GM23338 (cell line): Measurements from ENCODE around the gene NMRK2. TPM values are rescaled to one million over a fixed set of nuclear protein-coding genes. Genes with fewer than 3 reads are reported as not detected.

Experiments used
- ATAC-seq: fragments of 200-7000 bp; cut with Tn5 transposase; 3 replicates; pipeline ENCODE4 v1.9.1; 2020
- DNase-seq: peaks from one replicate; pipeline ENCODE4 v3.0.0-alpha.2; 2015; ENCODE audit warnings: low spot score
- H2AFZ ChIP-seq: fragments of 200-600 bp; sonication (generic); 2 replicates; pipeline ENCODE4 v1.8.0; 2016; ENCODE audit warnings: antibody characterized with exemption, mild to moderate bottlenecking, moderate library complexity
- H3F3A ChIP-seq: fragments of 200-600 bp; sonication (generic); replicated peaks from 2 replicates; pipeline ENCODE4 v1.8.0; 2017; ENCODE audit warnings: antibody characterized with exemption, mixed run types, low read depth
- H3K27ac ChIP-seq: fragments of 200-600 bp; sonication (generic); 2 replicates; pipeline ENCODE4 v1.6.1; 2016; ENCODE audit warnings: low read depth
- H3K27me3 ChIP-seq: fragments of 200-600 bp; sonication (generic); 2 replicates; pipeline ENCODE4 v1.8.0; 2016; ENCODE audit warnings: mild to moderate bottlenecking, mixed run types, moderate library complexity; ENCODE audit not compliant: insufficient read depth
- H3K36me3 ChIP-seq: fragments of 200-600 bp; sonication (generic); 2 replicates; pipeline ENCODE4 v1.8.0; 2016; ENCODE audit warnings: mild to moderate bottlenecking; ENCODE audit not compliant: insufficient read depth
- H3K4me1 ChIP-seq: fragments of 200-600 bp; sonication (generic); 2 replicates; pipeline ENCODE4 v1.8.0; 2016; ENCODE audit warnings: mild to moderate bottlenecking, moderate library complexity; ENCODE audit not compliant: insufficient read depth
- H3K4me2 ChIP-seq: fragments of 200-600 bp; sonication (generic); 2 replicates; pipeline ENCODE4 v1.7.1; 2017; ENCODE audit warnings: mixed run types
- H3K4me3 ChIP-seq: fragments of 200-600 bp; sonication (generic); 2 replicates; pipeline ENCODE4 v1.6.1; 2016; ENCODE audit warnings: mixed run types
- H3K79me2 ChIP-seq: fragments of 200-600 bp; sonication (generic); replicated peaks from 2 replicates; pipeline ENCODE4 v1.8.0; 2017; ENCODE audit warnings: mild to moderate bottlenecking; ENCODE audit not compliant: insufficient read depth
- H3K9me2 ChIP-seq: fragments of 200-600 bp; sonication (generic); 2 replicates; pipeline ENCODE4 v1.8.0; 2017; ENCODE audit not compliant: insufficient read depth
- H4K20me1 ChIP-seq: fragments of 200-600 bp; sonication (generic); replicated peaks from 2 replicates; pipeline ENCODE4 v1.8.0; 2017; ENCODE audit warnings: mild to moderate bottlenecking; ENCODE audit not compliant: insufficient read depth
- H3K27ac Mint-ChIP-seq: 2 replicates; pipeline ENCODE4 v1.8.0; 2020; ENCODE audit warnings: inconsistent platforms, mild to moderate bottlenecking, moderate library complexity, mixed read lengths
- H3K27me3 Mint-ChIP-seq: 3 replicates; pipeline ENCODE4 v1.8.0; 2022; ENCODE audit warnings: low read depth, mild to moderate bottlenecking, moderate library complexity, mixed read lengths, inconsistent platforms; ENCODE audit not compliant: insufficient read depth, poor library complexity
- H3K36me3 Mint-ChIP-seq: 3 replicates; pipeline ENCODE4 v1.8.0; 2021; ENCODE audit warnings: low read depth, mild to moderate bottlenecking, inconsistent platforms, moderate library complexity, mixed read lengths
- H3K4me1 Mint-ChIP-seq: 3 replicates; pipeline ENCODE4 v1.8.0; 2020; ENCODE audit warnings: mild to moderate bottlenecking, inconsistent platforms, mixed read lengths
- H3K4me3 Mint-ChIP-seq: 3 replicates; pipeline ENCODE4 v1.8.0; 2021; ENCODE audit warnings: moderate library complexity, mild to moderate bottlenecking, inconsistent platforms, mixed read lengths
- H3K9me3 Mint-ChIP-seq: 3 replicates; pipeline ENCODE4 v1.8.0; 2020; ENCODE audit warnings: moderate library complexity, mild to moderate bottlenecking, inconsistent platforms, mixed read lengths
- CREB1 ChIP-seq: fragments of 250-450 bp; sonication (Bioruptor Pico); IDR thresholded peaks from 2 replicates; pipeline ENCODE4 v1.5.0; 2020; ENCODE audit warnings: low read depth, mild to moderate bottlenecking, moderate library complexity
- EZH2 ChIP-seq: fragments of 200-600 bp; sonication (generic); IDR thresholded peaks from one replicate; pipeline ENCODE4 v1.8.0; 2017; ENCODE audit warnings: antibody characterized with exemption, mild to moderate bottlenecking, low read depth; ENCODE audit not compliant: unreplicated experiment
- JUNB ChIP-seq: IDR thresholded peaks from one replicate; pipeline ENCODE4 v1.6.1; 2016; ENCODE audit warnings: antibody characterized with exemption; ENCODE audit not compliant: unreplicated experiment
- NANOG ChIP-seq: IDR thresholded peaks from 2 replicates; pipeline ENCODE4 v1.6.1; 2016; ENCODE audit warnings: antibody characterized with exemption, borderline replicate concordance
- POLR2AphosphoS5 ChIP-seq: IDR thresholded peaks from 2 replicates; pipeline ENCODE4 v1.6.1; 2016; ENCODE audit warnings: antibody characterized with exemption, low read depth
- STAT1 ChIP-seq: IDR thresholded peaks from one replicate; pipeline ENCODE4 v1.6.1; 2016; ENCODE audit warnings: antibody characterized with exemption; ENCODE audit not compliant: unreplicated experiment
- ZNF114 ChIP-seq: fragments of 250-450 bp; sonication (Bioruptor Pico); IDR thresholded peaks from 2 replicates; pipeline ENCODE4 v1.5.0; 2020; ENCODE audit warnings: mild to moderate bottlenecking, moderate library complexity
- ZNF331 ChIP-seq: fragments of 250-450 bp; sonication (Bioruptor Pico); IDR thresholded peaks from 2 replicates; pipeline ENCODE4 v1.5.0; 2020; ENCODE audit warnings: low read depth, mild to moderate bottlenecking, moderate library complexity
- polyA plus RNA-seq: library from polyadenylated mRNA; unstranded; fragments of >200 nt; fragmentation: Nextera tagmentation; extraction: Ambion mirVana; gene quantifications from 2 replicates; pipeline ENCODE4 v1.2.1, GENCODE V29; 2016
- total RNA-seq: library from RNA; depleted of rRNA; stranded (reverse); fragments of >200 nt; shearing (Covaris generic); gene quantifications from 2 replicates; pipeline ENCODE4 v1.2.3, GENCODE V29; 2014
- TF ChIP-seq, protein P1 (sequence below), 2 experiments: fragments of 200-600 bp in 1 of 2; sonication (generic) in 1 of 2; conservative IDR thresholded peaks; 2 replicates each; pipeline versions ENCODE4 v1.5.1 to v1.6.1; 2016 to 2017; ENCODE audit warnings: antibody characterized with exemption in 2 of 2, low read depth in 2 of 2, mild to moderate bottlenecking in 2 of 2, moderate library complexity in 1 of 2
- TF ChIP-seq, protein P2 (sequence below): IDR thresholded peaks from 2 replicates; pipeline ENCODE4 v1.6.1; 2016; ENCODE audit warnings: antibody characterized with exemption
- TF ChIP-seq, protein P3 (sequence below): fragments of 250-450 bp; sonication (Bioruptor Pico); IDR thresholded peaks from 2 replicates; pipeline ENCODE4 v1.5.0; 2020; ENCODE audit warnings: mild to moderate bottlenecking, moderate library complexity
- TF ChIP-seq, protein P4 (sequence below): IDR thresholded peaks from one replicate; pipeline ENCODE4 v1.6.1; 2018; ENCODE audit warnings: antibody characterized with exemption; ENCODE audit not compliant: unreplicated experiment

NMRK2 gene
- total and polyA plus RNA-seq, 2 experiments from 2014 or later: 55.9 to 65.3 TPM

DNA sequence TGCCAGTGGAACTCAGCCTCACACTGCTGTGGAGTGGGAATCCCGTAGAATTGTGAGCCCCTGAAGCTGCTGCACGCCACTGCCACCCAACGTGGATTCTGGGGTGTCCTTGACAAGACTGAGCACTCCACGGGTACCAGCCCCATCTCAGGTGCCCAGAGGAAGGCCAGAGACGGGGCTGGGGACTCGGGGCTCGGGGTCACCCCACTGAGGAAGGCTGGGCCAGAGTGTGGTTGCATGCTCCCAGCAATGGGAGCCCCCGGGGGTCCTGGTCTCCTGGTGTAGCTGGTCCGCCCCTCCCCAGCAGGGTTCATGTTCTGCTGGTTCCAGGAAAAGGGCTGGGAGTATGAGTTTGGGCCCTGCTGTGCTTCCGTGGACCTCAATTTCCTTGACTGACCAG is 22.8 kb downstream of the NMRK2 start:
- no peak overlapping the region for H3K4me2 ChIP-seq
- no peak overlapping the region for H3K4me3 ChIP-seq
- H3K27me3 Mint-ChIP-seq: peaks cover 16% of the 10 kb centered on the region
- H2AFZ ChIP-seq: no peak overlapping the region
- H3F3A ChIP-seq: 0 out of 2 replicates have a peak, but pooled peaks cover 3% of the 10 kb centered on the region
- H3K27ac Mint-ChIP-seq: no peak overlapping the region
- no peaks in the 10 kb centered on the region for H3K9me2 ChIP-seq
- no peaks in the 10 kb centered on the region; the same call in 2 of the 3 replicates for H3K9me3 Mint-ChIP-seq
- TF ChIP-seq, protein P1, sequence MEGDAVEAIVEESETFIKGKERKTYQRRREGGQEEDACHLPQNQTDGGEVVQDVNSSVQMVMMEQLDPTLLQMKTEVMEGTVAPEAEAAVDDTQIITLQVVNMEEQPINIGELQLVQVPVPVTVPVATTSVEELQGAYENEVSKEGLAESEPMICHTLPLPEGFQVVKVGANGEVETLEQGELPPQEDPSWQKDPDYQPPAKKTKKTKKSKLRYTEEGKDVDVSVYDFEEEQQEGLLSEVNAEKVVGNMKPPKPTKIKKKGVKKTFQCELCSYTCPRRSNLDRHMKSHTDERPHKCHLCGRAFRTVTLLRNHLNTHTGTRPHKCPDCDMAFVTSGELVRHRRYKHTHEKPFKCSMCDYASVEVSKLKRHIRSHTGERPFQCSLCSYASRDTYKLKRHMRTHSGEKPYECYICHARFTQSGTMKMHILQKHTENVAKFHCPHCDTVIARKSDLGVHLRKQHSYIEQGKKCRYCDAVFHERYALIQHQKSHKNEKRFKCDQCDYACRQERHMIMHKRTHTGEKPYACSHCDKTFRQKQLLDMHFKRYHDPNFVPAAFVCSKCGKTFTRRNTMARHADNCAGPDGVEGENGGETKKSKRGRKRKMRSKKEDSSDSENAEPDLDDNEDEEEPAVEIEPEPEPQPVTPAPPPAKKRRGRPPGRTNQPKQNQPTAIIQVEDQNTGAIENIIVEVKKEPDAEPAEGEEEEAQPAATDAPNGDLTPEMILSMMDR (conservative IDR thresholded peaks at IDR 0.05; ENCODE audit: low read depth in 2 of 2): no peak
- TF ChIP-seq CREB1 (CRISPR knock-in tag) (no peak), JUNB (no peak), STAT1 (no peak), ZNF331 (CRISPR knock-in tag) (no peak), EZH2 (no peak), ZNF114 (CRISPR knock-in tag) (no peak), NANOG (no peak), POLR2AphosphoS5 (no peak)
- TF ChIP-seq, protein P2, sequence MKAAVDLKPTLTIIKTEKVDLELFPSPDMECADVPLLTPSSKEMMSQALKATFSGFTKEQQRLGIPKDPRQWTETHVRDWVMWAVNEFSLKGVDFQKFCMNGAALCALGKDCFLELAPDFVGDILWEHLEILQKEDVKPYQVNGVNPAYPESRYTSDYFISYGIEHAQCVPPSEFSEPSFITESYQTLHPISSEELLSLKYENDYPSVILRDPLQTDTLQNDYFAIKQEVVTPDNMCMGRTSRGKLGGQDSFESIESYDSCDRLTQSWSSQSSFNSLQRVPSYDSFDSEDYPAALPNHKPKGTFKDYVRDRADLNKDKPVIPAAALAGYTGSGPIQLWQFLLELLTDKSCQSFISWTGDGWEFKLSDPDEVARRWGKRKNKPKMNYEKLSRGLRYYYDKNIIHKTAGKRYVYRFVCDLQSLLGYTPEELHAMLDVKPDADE: no peak
- TF ChIP-seq, protein P3, sequence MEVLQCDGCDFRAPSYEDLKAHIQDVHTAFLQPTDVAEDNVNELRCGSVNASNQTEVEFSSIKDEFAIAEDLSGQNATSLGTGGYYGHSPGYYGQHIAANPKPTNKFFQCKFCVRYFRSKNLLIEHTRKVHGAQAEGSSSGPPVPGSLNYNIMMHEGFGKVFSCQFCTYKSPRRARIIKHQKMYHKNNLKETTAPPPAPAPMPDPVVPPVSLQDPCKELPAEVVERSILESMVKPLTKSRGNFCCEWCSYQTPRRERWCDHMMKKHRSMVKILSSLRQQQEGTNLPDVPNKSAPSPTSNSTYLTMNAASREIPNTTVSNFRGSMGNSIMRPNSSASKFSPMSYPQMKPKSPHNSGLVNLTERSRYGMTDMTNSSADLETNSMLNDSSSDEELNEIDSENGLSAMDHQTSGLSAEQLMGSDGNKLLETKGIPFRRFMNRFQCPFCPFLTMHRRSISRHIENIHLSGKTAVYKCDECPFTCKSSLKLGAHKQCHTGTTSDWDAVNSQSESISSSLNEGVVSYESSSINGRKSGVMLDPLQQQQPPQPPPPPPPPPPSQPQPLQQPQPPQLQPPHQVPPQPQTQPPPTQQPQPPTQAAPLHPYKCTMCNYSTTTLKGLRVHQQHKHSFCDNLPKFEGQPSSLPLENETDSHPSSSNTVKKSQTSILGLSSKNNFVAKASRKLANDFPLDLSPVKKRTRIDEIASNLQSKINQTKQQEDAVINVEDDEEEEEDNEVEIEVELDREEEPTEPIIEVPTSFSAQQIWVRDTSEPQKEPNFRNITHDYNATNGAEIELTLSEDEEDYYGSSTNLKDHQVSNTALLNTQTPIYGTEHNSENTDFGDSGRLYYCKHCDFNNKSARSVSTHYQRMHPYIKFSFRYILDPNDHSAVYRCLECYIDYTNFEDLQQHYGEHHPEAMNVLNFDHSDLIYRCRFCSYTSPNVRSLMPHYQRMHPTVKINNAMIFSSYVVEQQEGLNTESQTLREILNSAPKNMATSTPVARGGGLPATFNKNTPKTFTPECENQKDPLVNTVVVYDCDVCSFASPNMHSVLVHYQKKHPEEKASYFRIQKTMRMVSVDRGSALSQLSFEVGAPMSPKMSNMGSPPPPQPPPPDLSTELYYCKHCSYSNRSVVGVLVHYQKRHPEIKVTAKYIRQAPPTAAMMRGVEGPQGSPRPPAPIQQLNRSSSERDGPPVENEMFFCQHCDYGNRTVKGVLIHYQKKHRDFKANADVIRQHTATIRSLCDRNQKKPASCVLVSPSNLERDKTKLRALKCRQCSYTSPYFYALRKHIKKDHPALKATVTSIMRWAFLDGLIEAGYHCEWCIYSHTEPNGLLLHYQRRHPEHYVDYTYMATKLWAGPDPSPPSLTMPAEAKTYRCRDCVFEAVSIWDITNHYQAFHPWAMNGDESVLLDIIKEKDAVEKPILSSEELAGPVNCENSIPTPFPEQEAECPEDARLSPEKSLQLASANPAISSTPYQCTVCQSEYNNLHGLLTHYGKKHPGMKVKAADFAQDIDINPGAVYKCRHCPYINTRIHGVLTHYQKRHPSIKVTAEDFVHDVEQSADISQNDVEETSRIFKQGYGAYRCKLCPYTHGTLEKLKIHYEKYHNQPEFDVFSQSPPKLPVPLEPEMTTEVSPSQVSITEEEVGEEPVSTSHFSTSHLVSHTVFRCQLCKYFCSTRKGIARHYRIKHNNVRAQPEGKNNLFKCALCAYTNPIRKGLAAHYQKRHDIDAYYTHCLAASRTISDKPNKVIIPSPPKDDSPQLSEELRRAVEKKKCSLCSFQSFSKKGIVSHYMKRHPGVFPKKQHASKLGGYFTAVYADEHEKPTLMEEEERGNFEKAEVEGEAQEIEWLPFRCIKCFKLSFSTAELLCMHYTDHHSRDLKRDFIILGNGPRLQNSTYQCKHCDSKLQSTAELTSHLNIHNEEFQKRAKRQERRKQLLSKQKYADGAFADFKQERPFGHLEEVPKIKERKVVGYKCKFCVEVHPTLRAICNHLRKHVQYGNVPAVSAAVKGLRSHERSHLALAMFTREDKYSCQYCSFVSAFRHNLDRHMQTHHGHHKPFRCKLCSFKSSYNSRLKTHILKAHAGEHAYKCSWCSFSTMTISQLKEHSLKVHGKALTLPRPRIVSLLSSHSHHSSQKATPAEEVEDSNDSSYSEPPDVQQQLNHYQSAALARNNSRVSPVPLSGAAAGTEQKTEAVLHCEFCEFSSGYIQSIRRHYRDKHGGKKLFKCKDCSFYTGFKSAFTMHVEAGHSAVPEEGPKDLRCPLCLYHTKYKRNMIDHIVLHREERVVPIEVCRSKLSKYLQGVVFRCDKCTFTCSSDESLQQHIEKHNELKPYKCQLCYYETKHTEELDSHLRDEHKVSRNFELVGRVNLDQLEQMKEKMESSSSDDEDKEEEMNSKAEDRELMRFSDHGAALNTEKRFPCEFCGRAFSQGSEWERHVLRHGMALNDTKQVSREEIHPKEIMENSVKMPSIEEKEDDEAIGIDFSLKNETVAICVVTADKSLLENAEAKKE: no peak
- TF ChIP-seq, protein P4, sequence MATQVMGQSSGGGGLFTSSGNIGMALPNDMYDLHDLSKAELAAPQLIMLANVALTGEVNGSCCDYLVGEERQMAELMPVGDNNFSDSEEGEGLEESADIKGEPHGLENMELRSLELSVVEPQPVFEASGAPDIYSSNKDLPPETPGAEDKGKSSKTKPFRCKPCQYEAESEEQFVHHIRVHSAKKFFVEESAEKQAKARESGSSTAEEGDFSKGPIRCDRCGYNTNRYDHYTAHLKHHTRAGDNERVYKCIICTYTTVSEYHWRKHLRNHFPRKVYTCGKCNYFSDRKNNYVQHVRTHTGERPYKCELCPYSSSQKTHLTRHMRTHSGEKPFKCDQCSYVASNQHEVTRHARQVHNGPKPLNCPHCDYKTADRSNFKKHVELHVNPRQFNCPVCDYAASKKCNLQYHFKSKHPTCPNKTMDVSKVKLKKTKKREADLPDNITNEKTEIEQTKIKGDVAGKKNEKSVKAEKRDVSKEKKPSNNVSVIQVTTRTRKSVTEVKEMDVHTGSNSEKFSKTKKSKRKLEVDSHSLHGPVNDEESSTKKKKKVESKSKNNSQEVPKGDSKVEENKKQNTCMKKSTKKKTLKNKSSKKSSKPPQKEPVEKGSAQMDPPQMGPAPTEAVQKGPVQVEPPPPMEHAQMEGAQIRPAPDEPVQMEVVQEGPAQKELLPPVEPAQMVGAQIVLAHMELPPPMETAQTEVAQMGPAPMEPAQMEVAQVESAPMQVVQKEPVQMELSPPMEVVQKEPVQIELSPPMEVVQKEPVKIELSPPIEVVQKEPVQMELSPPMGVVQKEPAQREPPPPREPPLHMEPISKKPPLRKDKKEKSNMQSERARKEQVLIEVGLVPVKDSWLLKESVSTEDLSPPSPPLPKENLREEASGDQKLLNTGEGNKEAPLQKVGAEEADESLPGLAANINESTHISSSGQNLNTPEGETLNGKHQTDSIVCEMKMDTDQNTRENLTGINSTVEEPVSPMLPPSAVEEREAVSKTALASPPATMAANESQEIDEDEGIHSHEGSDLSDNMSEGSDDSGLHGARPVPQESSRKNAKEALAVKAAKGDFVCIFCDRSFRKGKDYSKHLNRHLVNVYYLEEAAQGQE: no peak
- 0 out of 2 replicates have a peak, but pooled peaks cover 6% of the 10 kb centered on the region for H3K36me3 ChIP-seq
- DNase-seq (no peak), ATAC-seq (no peak)
- no peak overlapping the region for H3K27ac ChIP-seq
- peaks cover 21% of the 10 kb centered on the region; the same call in 2 of the 3 replicates for H3K36me3 Mint-ChIP-seq
- peaks cover 9% of the 10 kb centered on the region; the same call in 1 of the 2 replicates for H3K4me1 ChIP-seq
- H3K4me1 Mint-ChIP-seq: peaks cover 9% of the 10 kb centered on the region; the same call in 2 of the 3 replicates
- no peaks in the 10 kb centered on the region for H3K79me2 ChIP-seq
- no peaks in the 10 kb centered on the region for H3K27me3 ChIP-seq
- no peaks in the 10 kb centered on the region; the same call in 1 of the 2 replicates for H4K20me1 ChIP-seq
- no peak overlapping the region for H3K4me3 Mint-ChIP-seq
